HG02884 (cell line): ENCODE measurements around the gene EIPR1.
"Not testable (repeated sequence)": the region's sequence is repeated elsewhere in the genome, so short reads cannot be mapped to it uniquely, and the experiment has no call there.

Experiments used
- ATAC-seq: cut with Tn5 transposase; IDR thresholded peaks from one replicate; pipeline ENCODE4 v1.9.1; 2021; ENCODE audit warnings: mild to moderate bottlenecking, moderate library complexity; ENCODE audit not compliant: unreplicated experiment

Gene EIPR1

DNA sequence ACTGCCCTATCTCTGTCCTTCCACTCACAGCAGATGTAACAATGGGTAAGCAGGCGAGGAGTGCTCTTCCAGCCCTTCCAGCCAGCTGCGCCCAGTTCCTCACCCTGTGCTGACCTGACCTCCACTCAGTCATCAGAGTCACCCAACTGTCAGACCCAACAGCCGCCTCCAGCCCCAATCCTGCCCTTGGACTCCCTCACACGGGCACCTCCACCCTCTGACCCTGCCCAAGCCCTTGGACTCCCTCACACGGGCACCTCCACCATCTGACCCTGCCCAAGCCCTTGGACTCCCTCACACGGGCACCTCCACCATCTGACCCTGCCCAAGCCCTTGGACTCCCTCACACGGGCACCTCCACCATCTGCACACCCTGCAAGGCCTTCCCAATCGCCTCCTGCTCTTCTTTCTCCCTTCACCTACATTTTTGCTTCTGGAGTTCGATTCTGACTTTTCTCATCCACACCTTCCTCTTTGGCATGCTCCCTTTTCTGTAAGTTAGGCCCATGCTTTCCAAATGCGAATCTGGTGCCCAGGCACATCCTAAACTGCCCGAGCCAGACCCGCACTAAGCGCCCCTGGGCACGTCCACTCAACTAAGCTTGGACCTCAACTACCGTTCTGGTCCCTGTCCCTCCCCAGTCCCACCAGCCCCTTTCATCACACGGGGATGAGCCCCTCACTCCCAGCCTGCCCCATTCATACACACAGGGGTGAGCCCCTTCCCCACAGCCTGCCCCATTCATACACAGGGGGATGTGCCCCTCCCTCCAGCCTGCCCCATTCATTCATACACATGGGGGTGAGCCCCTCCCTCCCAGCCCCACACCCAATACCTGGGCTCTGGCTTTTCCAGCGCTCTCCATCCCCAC lies 15.9 kb downstream of the EIPR1 start:
- ATAC-seq, result no peak

DNA sequence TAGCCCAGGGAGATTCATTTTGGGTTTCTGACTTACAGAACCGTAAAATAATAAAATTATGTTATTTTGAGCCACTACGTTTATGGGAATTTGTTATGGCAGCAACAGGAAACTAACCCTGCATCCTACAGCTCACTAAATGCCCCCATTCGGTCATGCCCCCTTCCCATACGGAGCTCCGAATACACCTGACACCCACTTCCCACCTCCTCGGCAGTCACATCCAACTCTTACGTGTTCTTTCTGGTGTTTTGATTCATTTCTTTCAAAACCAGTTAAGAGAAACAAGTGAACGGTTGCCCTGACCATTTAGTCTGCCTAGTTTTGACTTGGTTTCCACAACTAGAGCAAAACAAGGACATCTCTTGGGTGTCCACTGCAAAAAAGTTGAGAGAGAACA lies 19.7 kb downstream of the EIPR1 start:
- no peak for ATAC-seq

DNA sequence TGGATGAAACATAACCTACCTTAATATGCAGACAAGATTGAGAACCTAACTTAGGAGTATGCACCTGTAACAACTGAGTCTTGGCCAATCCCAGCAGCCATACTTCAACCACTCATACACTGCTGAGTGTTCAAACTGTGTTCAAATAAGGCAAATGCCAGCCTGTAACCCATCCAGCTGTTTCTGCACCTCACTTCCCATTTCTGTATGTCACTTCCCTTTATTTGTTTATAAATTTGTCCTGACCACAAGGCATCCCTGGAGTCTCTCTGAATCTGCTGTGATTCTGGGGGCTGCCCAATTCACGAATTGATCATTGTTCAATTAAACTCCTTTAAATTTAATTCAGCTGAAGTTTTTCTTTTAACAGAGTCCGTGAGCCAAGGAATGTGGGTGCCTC lies 20.2 kb downstream of the EIPR1 start:
- not testable (repeated sequence) for ATAC-seq

DNA sequence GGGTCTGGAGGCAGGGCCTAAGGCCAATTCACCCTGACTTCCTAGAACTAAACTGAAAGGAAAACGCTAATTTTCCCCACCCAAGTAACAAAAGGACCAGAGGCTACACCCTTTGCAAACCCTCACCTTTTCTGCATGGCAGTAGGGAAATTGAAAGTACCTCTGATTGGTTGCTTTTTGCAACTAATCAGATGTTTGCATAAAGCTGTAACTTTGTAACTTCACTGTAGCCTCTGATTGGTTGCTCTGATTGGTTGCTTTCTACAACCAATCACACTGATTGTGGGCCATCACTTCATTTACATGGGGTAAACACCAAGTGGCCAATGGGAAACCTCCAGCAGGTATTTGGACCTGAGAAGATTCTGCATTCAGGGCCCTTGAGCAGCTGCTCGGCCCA lies 20.8 kb downstream of the EIPR1 start:
- ATAC-seq, result no peak

DNA sequence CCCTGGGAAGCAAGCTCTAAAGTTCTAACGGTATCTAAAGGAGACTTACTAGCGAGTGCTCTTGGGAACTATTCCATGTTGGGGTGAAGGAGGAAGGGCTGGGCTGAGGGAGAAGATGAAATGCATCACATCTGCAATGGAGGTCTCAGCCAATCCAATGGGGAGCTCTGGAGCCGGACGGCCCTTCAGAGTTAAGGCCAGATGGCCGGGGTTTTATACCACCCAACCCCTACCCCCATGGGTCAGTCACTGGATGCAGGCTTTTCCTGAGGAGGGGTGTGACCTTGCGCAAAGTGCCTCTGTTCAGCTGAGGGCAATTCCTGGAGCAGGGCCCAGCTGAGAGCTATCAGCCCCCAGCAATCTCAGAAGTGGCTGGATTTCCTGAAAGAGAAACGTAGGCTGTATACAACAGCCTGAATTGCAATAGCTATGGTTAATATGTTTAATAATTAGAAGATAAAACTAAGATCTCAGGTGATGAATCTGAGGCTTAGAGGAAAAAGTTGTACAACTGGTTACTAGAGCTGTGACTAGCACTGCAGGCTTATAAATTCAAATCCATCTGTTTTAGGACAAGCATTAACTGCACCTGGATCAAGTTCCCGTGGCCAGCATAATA lies 21.6 kb downstream of the EIPR1 start:
- no peak for ATAC-seq

DNA sequence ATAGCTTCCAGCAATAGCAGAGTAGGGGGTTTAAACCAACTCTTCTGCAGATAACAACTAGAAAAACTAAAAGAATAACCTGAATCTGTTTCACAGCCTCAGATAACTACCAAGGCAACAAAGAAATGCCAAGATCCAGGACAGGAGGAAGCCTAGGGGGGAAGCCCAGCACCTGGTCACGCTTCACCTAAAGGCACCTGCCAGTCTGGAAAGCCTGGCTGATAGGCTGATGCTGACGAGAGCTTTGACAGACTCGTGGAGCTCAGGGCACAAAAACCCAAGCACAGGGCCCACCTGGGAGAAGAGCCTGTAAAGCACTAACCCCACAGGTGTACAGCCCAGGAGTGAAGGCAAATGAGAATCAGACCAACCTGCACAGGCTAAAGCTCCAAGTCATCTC lies 22.6 kb downstream of the EIPR1 start:
- no peak for ATAC-seq

DNA sequence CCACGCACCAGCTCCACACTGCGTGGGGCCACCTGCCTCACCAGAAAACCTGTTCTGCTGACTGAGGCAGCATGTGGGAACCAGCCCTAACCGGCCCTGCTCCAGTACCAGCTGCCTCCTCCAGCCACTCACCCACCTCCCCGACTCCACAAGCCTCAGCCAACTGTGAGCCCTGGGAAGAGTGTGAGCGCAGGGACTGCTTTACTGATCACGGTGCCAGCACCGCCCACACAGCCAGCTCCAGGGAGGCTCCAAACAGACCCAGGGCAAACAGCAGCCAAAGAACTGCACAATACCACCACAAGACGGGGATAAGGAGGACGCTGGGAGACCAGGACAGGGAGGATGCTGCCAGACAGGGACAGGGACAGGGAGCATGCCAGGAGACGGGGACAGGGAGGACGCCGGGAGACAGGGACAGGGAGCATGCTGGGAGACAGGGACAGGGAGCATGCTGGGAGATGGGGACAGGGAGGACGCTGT lies 28.4 kb downstream of the EIPR1 start:
- no peak for ATAC-seq

DNA sequence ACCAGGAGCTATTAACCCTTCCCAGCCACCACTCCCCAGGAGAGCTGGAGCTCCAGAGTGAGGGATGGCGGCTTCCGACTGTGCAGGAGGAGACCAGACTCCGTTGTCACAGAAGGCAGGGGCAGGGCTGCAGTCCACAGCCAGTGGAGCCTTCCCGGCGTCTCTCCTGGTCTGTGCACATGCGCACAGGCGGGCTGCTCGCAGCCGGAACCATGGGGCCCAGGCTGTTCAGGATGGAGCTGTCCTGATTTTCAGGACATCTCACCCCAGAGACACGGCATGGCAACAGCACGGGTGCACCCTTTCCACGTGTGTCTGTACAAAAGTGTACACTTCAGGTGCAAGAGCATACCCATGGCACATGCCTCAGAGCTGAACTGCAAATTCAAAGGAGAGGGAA lies 28.9 kb downstream of the EIPR1 start:
- no peak for ATAC-seq

DNA sequence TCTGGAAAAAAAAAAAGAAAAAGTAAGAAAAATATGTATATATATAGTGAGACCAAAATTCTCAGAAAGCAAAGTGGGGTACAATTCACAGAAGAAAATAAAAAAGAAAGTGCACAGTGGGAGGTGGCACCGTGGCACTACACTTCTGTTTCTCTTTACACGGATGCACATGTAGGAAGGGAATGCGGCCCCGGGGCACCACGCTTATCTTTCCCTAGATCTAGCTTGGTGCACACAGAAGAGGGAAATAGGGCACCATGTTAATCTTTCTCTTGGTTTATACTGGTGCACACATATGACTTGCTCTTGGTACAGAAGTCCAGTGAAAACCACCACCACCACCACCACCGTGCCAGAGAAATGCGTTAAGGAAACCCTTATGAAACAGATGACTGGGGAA lies 32.0 kb downstream of the EIPR1 start:
- no peak for ATAC-seq

DNA sequence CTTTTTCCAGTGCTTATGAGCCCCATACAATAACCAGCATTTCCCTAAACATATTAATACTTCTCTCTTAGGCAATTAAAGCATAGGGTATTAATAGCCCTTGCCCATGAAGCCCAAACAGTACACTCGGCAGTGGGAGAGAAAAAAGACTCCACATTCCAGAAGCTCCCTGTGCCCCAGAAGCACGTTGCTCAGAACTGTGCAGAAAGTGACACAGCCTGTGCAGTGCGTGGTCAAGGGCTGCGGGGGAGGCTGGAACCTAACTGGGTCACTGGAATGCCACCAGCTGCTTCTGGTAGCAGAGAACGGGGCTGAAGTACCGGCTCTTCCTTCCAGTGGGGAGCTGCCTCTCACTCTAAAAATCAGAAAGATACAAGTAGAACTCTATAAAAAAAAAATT lies 32.7 kb downstream of the EIPR1 start:
- ATAC-seq, result no peak

DNA sequence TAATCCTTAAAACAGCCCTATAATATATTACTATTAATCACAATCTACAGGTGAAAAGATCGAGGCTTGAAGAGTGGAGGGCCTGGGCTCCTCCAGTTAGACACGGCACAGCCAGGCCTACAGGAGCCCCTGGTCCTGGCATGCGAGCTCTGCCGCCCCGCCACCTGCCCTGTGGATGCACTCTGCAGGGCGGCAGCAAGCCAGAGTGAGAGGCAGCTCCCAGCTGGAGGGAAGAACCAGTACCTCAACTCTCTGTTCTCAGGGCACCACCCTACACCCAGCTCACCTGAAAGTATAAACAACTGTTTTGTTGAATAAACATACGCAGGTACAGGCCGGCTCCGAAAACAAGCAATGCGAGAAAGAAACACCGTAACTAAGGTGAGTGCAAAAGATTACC lies 34.6 kb downstream of the EIPR1 start:
- no peak for ATAC-seq

DNA sequence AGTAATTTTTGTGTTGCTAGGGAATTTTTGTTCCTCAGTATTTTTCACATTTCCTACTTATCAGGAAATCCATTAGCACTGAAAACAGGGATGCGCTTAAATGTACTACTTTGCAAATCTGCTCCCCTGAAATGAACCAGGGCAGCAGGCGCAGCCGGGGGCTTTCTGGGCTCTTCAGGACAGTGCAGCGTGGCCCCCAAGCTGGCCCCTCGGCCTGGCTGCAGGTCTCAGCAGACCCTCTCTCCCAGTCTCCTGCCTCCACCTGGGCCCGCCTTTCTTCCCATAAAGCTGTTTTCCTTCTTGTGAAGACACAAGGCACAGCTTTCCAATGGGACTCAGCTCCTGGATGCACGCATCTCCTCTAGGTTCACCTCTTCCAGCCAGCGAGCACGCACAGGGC lies 35.3 kb downstream of the EIPR1 start:
- no peak for ATAC-seq

DNA sequence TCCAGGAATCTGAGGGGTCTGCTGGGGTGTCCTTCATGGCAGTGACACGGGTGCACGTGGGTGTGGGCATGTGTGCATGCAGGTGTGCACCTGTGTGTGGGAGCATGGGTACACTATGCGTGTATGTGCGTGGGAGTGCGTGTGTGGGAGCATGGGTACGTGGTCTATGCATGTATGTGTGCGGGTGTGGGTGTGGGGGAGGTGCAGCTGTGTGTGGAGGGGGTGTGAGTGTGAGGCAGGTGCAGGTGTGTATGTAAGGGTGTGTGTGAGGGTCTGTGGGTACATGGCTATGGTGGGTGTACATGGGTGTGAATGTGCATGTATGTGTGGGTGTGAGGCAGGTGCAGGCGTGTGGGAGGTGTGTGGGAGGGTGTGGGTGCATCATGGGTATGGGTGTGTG lies 36.3 kb downstream of the EIPR1 start:
- ATAC-seq, result no peak

DNA sequence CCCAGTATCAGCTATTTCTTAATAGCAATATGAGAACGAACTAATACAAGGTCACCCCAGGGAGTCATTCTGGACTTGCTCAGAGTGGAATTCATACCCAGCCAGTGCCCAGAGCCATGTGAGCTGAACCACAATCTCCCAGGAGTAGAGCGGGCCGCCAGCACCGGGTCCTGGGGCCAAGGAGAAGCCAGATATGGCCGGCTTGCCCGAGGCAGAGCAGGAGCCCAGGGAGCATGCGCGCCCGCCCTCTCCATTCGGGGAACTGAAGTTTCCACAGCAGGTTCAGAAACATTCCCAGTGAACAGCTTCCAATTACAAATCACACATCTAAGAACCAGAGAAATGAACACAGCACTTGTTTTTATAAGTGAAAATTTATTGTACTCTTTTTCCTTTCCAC lies 37.5 kb downstream of the EIPR1 start:
- ATAC-seq, result no peak

DNA sequence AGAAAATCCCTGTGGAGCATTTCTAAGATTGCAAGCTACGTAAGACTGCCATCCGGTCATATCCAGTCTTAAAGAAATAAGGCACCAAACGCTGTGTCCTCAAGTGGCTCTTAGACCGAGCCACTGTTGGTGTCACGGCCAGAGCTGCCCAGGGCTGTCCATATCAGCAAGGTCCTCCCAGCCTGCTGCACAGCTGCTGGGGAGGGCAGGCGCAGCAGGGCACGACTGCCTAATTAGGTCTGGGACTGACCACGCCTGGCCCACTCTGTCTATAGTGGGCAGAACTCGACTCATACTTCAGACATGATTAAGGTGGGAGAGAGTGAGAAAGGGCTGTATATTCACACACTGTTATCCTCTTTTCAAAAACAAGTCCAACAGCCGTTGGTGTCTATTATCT lies 39.3 kb downstream of the EIPR1 start:
- no peak for ATAC-seq

DNA sequence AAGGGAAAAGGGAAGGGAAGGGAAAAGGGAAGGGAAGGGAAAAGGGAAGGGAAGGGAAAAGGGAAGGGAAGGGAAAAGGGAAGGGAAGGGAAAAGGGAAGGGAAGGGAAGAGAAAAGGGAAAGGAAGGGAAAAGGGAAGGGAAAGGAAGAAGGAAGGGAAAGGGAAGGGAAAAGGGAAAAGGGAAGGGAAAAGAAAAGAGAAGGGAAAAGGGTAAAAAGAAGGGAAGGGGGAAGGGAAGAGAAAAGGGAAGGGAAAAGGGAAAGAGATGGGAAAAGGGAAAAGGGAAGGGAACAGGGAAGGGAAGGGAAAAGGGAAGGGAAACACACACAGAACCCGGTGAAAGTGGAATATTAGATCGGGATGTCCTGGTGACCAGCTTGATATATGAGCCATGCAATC lies 40.8 kb downstream of the EIPR1 start:
- ATAC-seq, result no peak

DNA sequence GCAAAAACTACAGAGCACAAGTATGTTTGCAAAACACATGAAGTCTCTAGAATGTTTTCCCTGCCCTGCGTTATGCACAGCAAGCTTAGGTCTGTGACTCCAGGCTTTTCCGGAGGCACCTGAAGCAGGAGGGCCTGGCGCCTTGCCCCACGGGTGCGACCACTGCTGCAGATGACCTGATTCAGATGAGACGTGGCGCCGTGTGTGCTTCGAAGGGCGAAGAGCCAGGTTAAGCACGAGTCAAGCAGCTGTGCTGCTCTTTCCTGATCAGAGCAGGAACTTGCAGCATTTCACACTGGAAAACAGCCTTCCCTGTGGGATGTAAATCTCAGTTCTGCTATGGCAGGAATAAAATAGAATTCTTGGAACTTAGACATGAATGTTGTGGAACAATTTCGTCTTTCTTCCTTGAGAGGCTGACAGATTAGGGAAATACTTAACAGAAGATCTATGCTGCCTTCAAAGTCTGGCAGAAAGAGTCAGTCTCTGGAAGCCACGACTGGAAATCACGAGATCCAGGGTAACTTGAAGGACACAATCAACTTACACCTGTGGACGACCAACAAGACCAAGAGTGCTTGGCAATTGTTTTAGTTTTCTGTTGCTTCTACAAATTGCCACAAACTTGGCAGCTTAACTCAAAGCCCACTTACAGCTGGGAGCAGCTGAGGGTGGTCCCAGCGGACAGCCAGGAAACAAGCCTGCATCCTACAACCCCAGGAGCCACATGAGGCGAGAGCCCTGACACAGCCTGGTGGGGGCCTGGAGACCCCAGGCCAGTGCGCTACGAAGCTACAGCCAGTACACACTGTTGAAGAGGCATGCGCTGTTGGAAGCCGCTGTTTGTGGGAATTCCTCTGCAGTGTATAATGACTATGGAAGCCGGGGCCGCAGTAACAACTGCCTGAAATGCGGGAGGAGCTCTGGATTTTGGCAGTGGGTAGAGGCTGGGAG lies 42.9 kb downstream of the EIPR1 start:
- no peak for ATAC-seq

DNA sequence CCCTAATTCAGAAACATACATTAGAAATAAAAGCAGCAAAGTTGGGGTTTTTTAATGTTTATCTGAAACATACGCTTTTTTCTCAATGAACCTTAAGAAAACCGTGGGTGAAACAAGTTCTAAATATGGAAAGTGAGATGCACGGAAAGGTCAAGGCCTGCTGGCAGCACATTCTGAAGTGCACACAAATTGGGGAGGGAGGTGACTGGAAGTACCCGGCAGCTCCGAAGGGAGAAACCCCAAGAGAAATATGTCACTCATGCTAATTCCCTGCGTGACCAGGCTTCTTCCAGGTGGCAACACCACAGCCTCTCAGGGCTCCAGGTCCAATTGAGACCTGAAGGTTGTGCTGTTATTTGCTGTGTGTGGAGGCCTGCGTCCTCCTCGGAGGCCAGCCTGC lies 45.5 kb downstream of the EIPR1 start:
- ATAC-seq, result no peak

DNA sequence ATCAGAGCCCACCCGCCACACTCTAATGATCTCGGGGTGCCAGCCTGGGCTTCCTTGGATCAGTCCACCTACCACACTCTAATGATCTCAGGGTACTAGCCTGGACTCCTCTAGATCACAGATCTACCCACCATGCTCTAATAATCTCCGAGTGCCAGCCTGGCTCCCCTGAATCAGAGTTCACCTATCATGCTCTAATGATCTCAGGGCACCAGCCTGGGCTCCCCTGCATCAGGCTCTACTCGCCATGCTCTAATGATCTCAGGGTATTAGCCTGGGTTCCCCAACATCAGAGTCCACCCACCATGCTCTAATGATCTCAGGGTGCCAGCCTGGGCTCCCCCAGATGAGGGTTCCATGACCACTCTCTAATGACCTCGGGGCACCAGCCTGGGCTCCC lies 48.1 kb downstream of the EIPR1 start:
- no peak for ATAC-seq

DNA sequence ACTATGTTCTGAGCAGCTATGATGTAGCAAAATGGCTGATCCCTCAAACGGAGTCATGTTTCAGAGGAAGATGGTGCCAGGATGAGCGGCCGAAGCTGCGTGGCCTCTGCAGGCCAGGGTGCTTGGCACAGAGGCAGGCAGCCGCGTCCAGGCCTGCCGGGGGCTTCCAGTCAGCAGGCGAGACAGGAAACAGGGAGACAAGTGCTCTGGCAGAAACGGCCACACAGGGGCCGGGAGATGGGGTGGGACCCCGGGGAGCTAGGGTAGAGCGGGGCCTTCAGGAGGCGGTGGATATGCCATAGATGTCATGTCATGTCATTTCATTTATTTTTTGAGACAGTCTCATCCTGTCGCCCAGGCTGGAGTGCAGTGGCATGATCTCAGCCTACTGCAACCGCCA lies 50.7 kb downstream of the EIPR1 start:
- no peak for ATAC-seq

DNA sequence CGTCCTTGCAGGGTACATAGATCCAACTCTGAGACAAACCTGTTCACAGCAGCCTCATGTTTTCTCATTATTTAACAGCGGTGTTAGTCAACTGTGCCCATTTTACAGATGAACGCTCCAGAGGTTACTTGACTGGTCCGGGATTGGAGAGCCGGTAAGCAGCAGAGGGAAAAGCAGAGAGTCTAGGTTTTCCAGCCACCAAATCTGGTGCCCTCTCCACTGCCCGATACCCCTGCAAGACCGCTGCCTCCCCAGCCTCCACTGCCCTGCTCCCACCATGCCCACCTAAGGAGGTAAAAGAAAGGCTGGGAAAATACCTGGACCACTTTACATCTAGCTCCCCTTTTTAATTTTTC lies 51.5 kb downstream of the EIPR1 start:
- no peak for ATAC-seq
